ENCODE results near the gene C2CD5. TPM values are rescaled to one million over a fixed set of nuclear protein-coding genes. Genes with fewer than 3 reads are reported as not detected.
"Not testable (repeated sequence)": the region's sequence is repeated elsewhere in the genome, so short reads cannot be mapped to it uniquely, and the experiment has no call there.

Gene C2CD5
- total and polyA plus RNA-seq, 12 donors, result 13.8 to 38.9 (median 27.4) TPM

GRCh38 chr12:22491034-22491433, 53.3 kb downstream of the C2CD5 start:
- peaks cover 0 to 13% (median 0%) of the 10 kb centered on the region in 3 donors for H3K9me3 ChIP-seq (replicated peaks in 1 of 3)
- H3K36me3 ChIP-seq (replicated peaks in 1 of 2), result peaks cover 0 to 30% of the 10 kb centered on the region in 2 donors
- no peaks in the 10 kb centered on the region for H3K27me3 ChIP-seq
- no peak overlapping the region for H3K27ac ChIP-seq
- no peak for DNase-seq
- H3K4me1 ChIP-seq (replicated peaks in 1 of 2), result no peaks in the 10 kb centered on the region
- no peak overlapping the region for H3K4me3 ChIP-seq
- 91 to 97% (median 96%) methylated on average over 1 of the region's 1 CpG for WGBS, 4 donors
- intact Hi-C loops (cut with DNase I), result no loop called here
- TF ChIP-seq POLR2A (IDR thresholded peaks at IDR 0.05), result no peak
- no peak for TF ChIP-seq CTCF (IDR thresholded peaks at IDR 0.05)

GRCh38 chr12:22488478-22488877, 55.9 kb downstream of the C2CD5 start:
- Histone ChIP-seq H3K9me3 (replicated peaks in 1 of 3) (no peaks in the 10 kb centered on the region), H3K36me3 (replicated peaks in 1 of 2) (peaks cover 0 to 39% of the 10 kb centered on the region in 2 donors), H3K27me3 (no peaks in the 10 kb centered on the region), H3K4me1 (replicated peaks in 1 of 2) (no peaks in the 10 kb centered on the region), H3K4me3 (no peak overlapping the region), H3K27ac (no peak overlapping the region)
- TF ChIP-seq CTCF (IDR thresholded peaks at IDR 0.05), result no peak
- no peak for TF ChIP-seq POLR2A (IDR thresholded peaks at IDR 0.05)
- intact Hi-C loops (cut with DNase I), result no loop called here
- no peak for DNase-seq
- WGBS, 4 donors, result 94 to 100% (median 96%) methylated on average over 3 of the region's 3 CpGs

- intact Hi-C loops (cut with DNase I); H3K27me3 ChIP-seq; H3K27ac ChIP-seq; H3K9me3 ChIP-seq (replicated peaks in 1 of 3); H3K4me1 ChIP-seq (replicated peaks in 1 of 2); DNase-seq; H3K4me3 ChIP-seq: not testable (repeated sequence)
- 92 to 99% (median 96%) methylated on average over 3 of the region's 3 CpGs for WGBS, 4 donors
- H3K36me3 ChIP-seq (replicated peaks in 1 of 2), result peaks cover 0 to 35% of the 10 kb centered on the region in 2 donors
These were observed 56.7 kb downstream of the C2CD5 start for GRCh38 chr12:22487683-22488082.

- H3K27ac ChIP-seq, result no peak overlapping the region
- intact Hi-C loops (cut with DNase I), result no loop called here
- H3K9me3 ChIP-seq (replicated peaks in 1 of 3), result no peaks in the 10 kb centered on the region
- no peak for DNase-seq
- peaks cover 0 to 9% of the 10 kb centered on the region in 2 donors for H3K36me3 ChIP-seq (replicated peaks in 1 of 2)
- 88 to 92% (median 91%) methylated on average over 5 of the region's 5 CpGs for WGBS, 4 donors
- TF ChIP-seq POLR2A (IDR thresholded peaks at IDR 0.05), result no peak
- TF ChIP-seq CTCF (IDR thresholded peaks at IDR 0.05), result no peak
- no peaks in the 10 kb centered on the region for H3K4me1 ChIP-seq (replicated peaks in 1 of 2)
- no peak overlapping the region for H3K4me3 ChIP-seq
- H3K27me3 ChIP-seq, result no peaks in the 10 kb centered on the region
These were observed 62.7 kb downstream of the C2CD5 start for GRCh38 chr12:22481547-22482104.

GRCh38 chr12:22480814-22481213, 63.5 kb downstream of the C2CD5 start:
- H3K4me3 ChIP-seq; H3K9me3 ChIP-seq (replicated peaks in 1 of 3); H3K4me1 ChIP-seq (replicated peaks in 1 of 2); intact Hi-C loops (cut with DNase I); H3K36me3 ChIP-seq (replicated peaks in 1 of 2); H3K27ac ChIP-seq; DNase-seq; H3K27me3 ChIP-seq: not testable (repeated sequence)
- 94 to 99% (median 97%) methylated on average over 7 of the region's 7 CpGs for WGBS, 4 donors
